Astrocyte of the cerebellum (primary cell): Measurements from ENCODE around the gene RPN2.

Experiments used
- DNase-seq: peaks from one replicate; pipeline ENCODE4 v3.0.0-alpha.2; 2011; ENCODE audit warnings: low read depth
- H3K4me3 ChIP-seq: 2 replicates; pipeline ENCODE4 v1.5.1; 2011; ENCODE audit warnings: mild to moderate bottlenecking, low read depth, low read length, moderate library complexity
- CTCF ChIP-seq: IDR thresholded peaks from 2 replicates; pipeline ENCODE4 v1.5.1; 2012; ENCODE audit warnings: low read length, low read depth, moderate library complexity, mild to moderate bottlenecking; ENCODE audit errors: missing control alignments
- in situ Hi-C: cut with HindIII; loops from 2 replicates; pipeline ENCODE4 v1.10.0; 2017; ENCODE audit warnings: low sequenced_read_pairs

The RPN2 gene

GRCh38 chr20:37257530-37257929, 78.4 kb downstream of the RPN2 start:
- TF ChIP-seq CTCF: no peak

GRCh38 chr20:37257988-37258387, 78.9 kb downstream of the RPN2 start:
- no peak for TF ChIP-seq CTCF
- no peak for DNase-seq
- H3K4me3 ChIP-seq: no peak overlapping the region
- in situ Hi-C loops: no loop called here

More at GRCh38 chr20:37257530-37257929, 78.4 kb downstream of the RPN2 start:
- no peak for DNase-seq
- in situ Hi-C loops: no loop called here
- no peak overlapping the region for H3K4me3 ChIP-seq

GRCh38 chr20:37259031-37259430, 79.9 kb downstream of the RPN2 start:
- in situ Hi-C loops: no loop called here
- no peak for DNase-seq
- no peak overlapping the region for H3K4me3 ChIP-seq
- TF ChIP-seq CTCF: no peak

- no peak for DNase-seq
- in situ Hi-C loops: no loop called here
- no peak overlapping the region for H3K4me3 ChIP-seq
- no peak for TF ChIP-seq CTCF
These were observed 80.7 kb downstream of the RPN2 start for GRCh38 chr20:37259865-37260264.

- TF ChIP-seq CTCF: no peak
- DNase-seq: no peak
- H3K4me3 ChIP-seq: no peak overlapping the region
- in situ Hi-C loops: no loop called here
These were observed 81.8 kb downstream of the RPN2 start for GRCh38 chr20:37260923-37261322.

- no peak for DNase-seq
- no peak within 1 kb of the TSS for H3K4me3 ChIP-seq
- TF ChIP-seq CTCF: no peak
- in situ Hi-C loops: no loop called here
These were observed 82.6 kb downstream of the RPN2 start, which contains the start of gene GHRH for GRCh38 chr20:37261714-37262113. GHRH (minus strand) TSS chr20:37261814; CDS start chr20:37256889, 4,925 bp downstream.

GRCh38 chr20:37262505-37262904, 83.4 kb downstream of the RPN2 start:
- no peak for DNase-seq
- H3K4me3 ChIP-seq: no peak overlapping the region
- TF ChIP-seq CTCF: no peak
- in situ Hi-C loops: no loop called here
